ENCODE measurements around the gene FILIP1L. TPM values are rescaled to one million over a fixed set of nuclear protein-coding genes. Genes with fewer than 3 reads are reported as not detected.

FILIP1L gene
- total and polyA plus RNA-seq, 2 of the 13 experiments (the other 11 are each of a cell fraction or from before 2014, with no cell fraction given), result 8.1 to 187 TPM

DNA sequence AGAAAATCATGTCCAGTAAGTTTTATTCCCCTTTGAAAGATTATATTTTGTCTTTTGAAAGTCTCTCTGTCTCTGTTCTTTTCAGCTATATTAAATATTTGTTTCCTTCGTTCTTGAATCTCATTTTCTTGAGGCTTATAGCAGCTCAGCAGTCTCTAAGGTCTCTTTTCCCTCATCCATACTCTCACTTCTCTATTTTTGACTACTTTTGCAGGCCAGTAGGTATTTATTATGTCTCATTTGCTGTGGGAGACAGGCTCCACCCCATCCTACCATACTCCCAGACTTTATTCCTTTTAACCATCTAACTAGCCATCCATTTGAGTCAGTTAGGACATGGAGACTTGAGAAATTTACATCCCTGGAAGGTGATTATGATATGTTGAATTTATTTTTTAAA is 71.0 kb downstream of the FILIP1L start:
- TF ChIP-seq FOSL2 (CRISPR knock-in tag; IDR thresholded peaks at IDR 0.05) (no peak), NFRKB (IDR thresholded peaks at IDR 0.05) (no peak), HNRNPUL1 (IDR thresholded peaks at IDR 0.05; ENCODE audit: low read depth, low read length) (no peak)
- Histone ChIP-seq H3K9ac (ENCODE audit: insufficient read depth, low read depth, low read length) (no peak overlapping the region), H3K4me1 (ENCODE audit: insufficient read depth, low read length) (peaks cover 41% of the 10 kb centered on the region), H3K27me3 (ENCODE audit: control insufficient read depth in 1 of 2, insufficient read depth in 2 of 2, low read length in 2 of 2) (no peaks in the 10 kb centered on the region), H3K4me2 (ENCODE audit: low read depth, low read length) (no peak overlapping the region), H3K4me3 (replicated peaks in 1 of 3; ENCODE audit: insufficient read depth in 1 of 3, low read depth in 2 of 3, low read length in 3 of 3) (no peak overlapping the region), H2AFZ (ENCODE audit: low read length) (no peak overlapping the region), H4K20me1 (ENCODE audit: insufficient read depth, low read length) (no peaks in the 10 kb centered on the region), H3K79me2 (ENCODE audit: insufficient read depth, low read length) (no peaks in the 10 kb centered on the region), H3K27ac (ENCODE audit: extremely low read length, insufficient read depth, low read length) (no peak overlapping the region), H3K9me3 (ENCODE audit: low read length) (no peaks in the 10 kb centered on the region), H3K36me3 (replicated peaks in 1 of 2; ENCODE audit: control insufficient read depth in 1 of 2, insufficient read depth in 2 of 2, low read length in 2 of 2) (no peaks in the 10 kb centered on the region)
- ATAC-seq, result no peak
- intact Hi-C loops (cut with micrococcal nuclease; ENCODE audit: unreplicated experiment), result no loop called here
- POLR2A ChIA-PET, result no interaction called here
- no peak for FAIRE-seq
- WGBS (ENCODE audit: low lambda C conversion rate), result 89% methylated on average over 1 of the region's 1 CpG
- in situ Hi-C loops (cut with HindIII; ENCODE audit: extremely low pct_ligation_motif_present, low pct_unique_long_range_greater_than_20kb), result loop anchor here (10.0 kb wide), 1 partner anchor 168 kb away; no protein-coding TSS in a partner anchor
- CTCF ChIA-PET (ENCODE audit: low intra/inter-chr PET ratio, low total read pairs), result no interaction called here
- BruUV-seq (replicated peaks), result no TSS peak
- DNase-seq (ENCODE audit: low spot score), result no peak

- FAIRE-seq, result no peak
- ChIA-PET CTCF (ENCODE audit: low intra/inter-chr PET ratio, low total read pairs) (no interaction called here), POLR2A (interaction anchor here (0.9 kb wide), 1 partner anchor 19 kb away, joined by 3 read pairs; no protein-coding TSS in a partner anchor)
- H3K4me2 ChIP-seq (ENCODE audit: low read depth, low read length), result no peak overlapping the region
- ATAC-seq, result no peak
- TF ChIP-seq ZFP36L1 (CRISPR knock-in tag; IDR thresholded peaks at IDR 0.05), result no peak
- TF ChIP-seq ZKSCAN1 (IDR thresholded peaks at IDR 0.05; ENCODE audit: low read length), result no peak
- no peak for TF ChIP-seq ZNF710 (CRISPR knock-in tag; IDR thresholded peaks at IDR 0.05; ENCODE audit: borderline replicate concordance)
- TF ChIP-seq CCAR2 (optimal IDR thresholded peaks at IDR 0.05; ENCODE audit: low read depth, low read length), result no peak
- TF ChIP-seq MYC (CRISPR knock-in tag; IDR thresholded peaks at IDR 0.05; ENCODE audit: borderline replicate concordance), result no peak
- TF ChIP-seq TBX3 (IDR thresholded peaks at IDR 0.05; ENCODE audit: borderline replicate concordance), result no peak
- DNase-seq (ENCODE audit: low spot score), result no peak
- in situ Hi-C loops (cut with HindIII; ENCODE audit: extremely low pct_ligation_motif_present, low pct_unique_long_range_greater_than_20kb) (loop anchor here (10.0 kb wide), 1 partner anchor 168 kb away; no protein-coding TSS in a partner anchor), intact Hi-C loops (cut with micrococcal nuclease; ENCODE audit: unreplicated experiment) (no loop called here)
- no peaks in the 10 kb centered on the region for H3K27me3 ChIP-seq (ENCODE audit: control insufficient read depth in 1 of 2, insufficient read depth in 2 of 2, low read length in 2 of 2)
- H3K4me1 ChIP-seq (ENCODE audit: insufficient read depth, low read length), result peaks cover 32% of the 10 kb centered on the region
- H3K79me2 ChIP-seq (ENCODE audit: insufficient read depth, low read length), result no peaks in the 10 kb centered on the region
- no peak overlapping the region for H3K9ac ChIP-seq (ENCODE audit: insufficient read depth, low read depth, low read length)
- no peak overlapping the region for H3K27ac ChIP-seq (ENCODE audit: extremely low read length, insufficient read depth, low read length)
- no peaks in the 10 kb centered on the region for H4K20me1 ChIP-seq (ENCODE audit: insufficient read depth, low read length)
- H2AFZ ChIP-seq (ENCODE audit: low read length), result no peak overlapping the region
- no peak overlapping the region for H3K4me3 ChIP-seq (replicated peaks in 1 of 3; ENCODE audit: insufficient read depth in 1 of 3, low read depth in 2 of 3, low read length in 3 of 3)
- H3K9me3 ChIP-seq (ENCODE audit: low read length), result no peaks in the 10 kb centered on the region
- BruUV-seq (replicated peaks), result no TSS peak
- WGBS (ENCODE audit: low lambda C conversion rate), result 94% methylated on average over 6 of the region's 6 CpGs
- H3K36me3 ChIP-seq (replicated peaks in 1 of 2; ENCODE audit: control insufficient read depth in 1 of 2, insufficient read depth in 2 of 2, low read length in 2 of 2), result no peaks in the 10 kb centered on the region
Measured at GRCh38 chr3:100042166-100042981, 71.9 kb downstream of the FILIP1L start.

All from HepG2 (cell line).